KMS-11 (cell line): Measurements from ENCODE around the gene ROCK1.
A peak's percentile ranks its signal among the peaks of the same experiment; 100 is the strongest.

Experiments
- H2AFZ ChIP-seq: fragments of 200-600 bp; sonication (generic); 2 replicates; pipeline ENCODE4 v1.6.1; 2016; ENCODE audit warnings: antibody characterized with exemption, mixed run types, low read depth
- H3K27ac ChIP-seq: fragments of 200-600 bp; sonication (generic); 2 replicates; pipeline ENCODE4 v1.6.1; 2016; ENCODE audit warnings: mild to moderate bottlenecking, mixed run types
- H3K27me3 ChIP-seq: fragments of 200-600 bp; sonication (generic); 2 replicates; pipeline ENCODE4 v1.6.1; 2017; ENCODE audit warnings: mild to moderate bottlenecking, low read depth, mixed run types, moderate library complexity; ENCODE audit not compliant: insufficient read depth
- H3K36me3 ChIP-seq: fragments of 200-600 bp; sonication (generic); 2 replicates; pipeline ENCODE4 v1.6.1; 2017; ENCODE audit warnings: mild to moderate bottlenecking, mixed run types; ENCODE audit not compliant: insufficient read depth
- H3K4me1 ChIP-seq: fragments of 200-600 bp; sonication (generic); 2 replicates; pipeline ENCODE4 v1.6.1; 2016; ENCODE audit warnings: mild to moderate bottlenecking, low read depth, mixed run types; ENCODE audit not compliant: poor library complexity, severe bottlenecking
- H3K4me2 ChIP-seq: fragments of 200-600 bp; sonication (generic); 2 replicates; pipeline ENCODE4 v1.7.0; 2016; ENCODE audit warnings: mild to moderate bottlenecking, mixed run types
- H3K4me3 ChIP-seq: fragments of 200-600 bp; sonication (generic); IDR thresholded peaks from 2 replicates; pipeline ENCODE4 v1.6.1; 2017; ENCODE audit warnings: low read depth, low read length, mixed read lengths; ENCODE audit not compliant: insufficient read depth
- H3K79me2 ChIP-seq: fragments of 200-600 bp; sonication (generic); 2 replicates; pipeline ENCODE4 v1.6.1; 2016; ENCODE audit warnings: low read depth, mixed run types; ENCODE audit not compliant: insufficient read depth
- H3K9ac ChIP-seq: fragments of 200-600 bp; sonication (generic); 2 replicates; pipeline ENCODE4 v1.6.1; 2016; ENCODE audit warnings: mild to moderate bottlenecking, mixed run types
- H4K20me1 ChIP-seq: fragments of 200-600 bp; sonication (generic); 2 replicates; pipeline ENCODE4 v1.6.1; 2016; ENCODE audit warnings: mild to moderate bottlenecking, mixed run types; ENCODE audit not compliant: insufficient read depth
- CTCF ChIP-seq: fragments of 200-600 bp; sonication (generic); conservative IDR thresholded peaks from 2 replicates; pipeline ENCODE4 v1.6.1; 2017; ENCODE audit warnings: low read depth, mild to moderate bottlenecking, antibody characterized with exemption, low read length, moderate library complexity, mixed read lengths

The ROCK1 gene

GRCh38 chr18:21110713-21111345 lies 784 bp downstream of the ROCK1 start:
- Histone ChIP-seq H4K20me1 (peaks cover 16% of the 10 kb centered on the region), H2AFZ (peak overlapping the region; percentile 86)
- no peak for TF ChIP-seq CTCF

GRCh38 chr18:21109936-21110712 lies 1.5 kb downstream of the ROCK1 start:
- Histone ChIP-seq H3K27me3 (no peaks in the 10 kb centered on the region), H3K79me2 (peaks cover 57% of the 10 kb centered on the region), H3K4me2 (peak overlapping the region; percentile 55), H4K20me1 (peaks cover 16% of the 10 kb centered on the region), H2AFZ (peak overlapping the region; percentile 86; the same call in 1 of the 2 replicates), H3K4me1 (peaks cover 34% of the 10 kb centered on the region), H3K27ac (peak overlapping the region; percentile 87), H3K36me3 (no peaks in the 10 kb centered on the region), H3K9ac (peak overlapping the region; percentile 82; the same call in 1 of the 2 replicates), H3K4me3 (no peak overlapping the region)
- no peak for TF ChIP-seq CTCF

More at GRCh38 chr18:21110713-21111345, 784 bp downstream of the ROCK1 start:
- H3K27me3 ChIP-seq, result no peaks in the 10 kb centered on the region
- H3K27ac ChIP-seq, result peak overlapping the region; percentile 87
- no peaks in the 10 kb centered on the region for H3K36me3 ChIP-seq
- H3K4me3 ChIP-seq, result no peak overlapping the region
- H3K4me1 ChIP-seq, result peaks cover 34% of the 10 kb centered on the region
- H3K79me2 ChIP-seq, result peaks cover 50% of the 10 kb centered on the region
- H3K4me2 ChIP-seq, result peak overlapping the region; percentile 55
- peak overlapping the region; percentile 82 for H3K9ac ChIP-seq

GRCh38 chr18:21105936-21106335 lies 5.7 kb downstream of the ROCK1 start:
- H3K4me1 ChIP-seq, result peaks cover 27% of the 10 kb centered on the region
- no peak overlapping the region for H2AFZ ChIP-seq
- no peak for TF ChIP-seq CTCF
- no peak overlapping the region for H3K9ac ChIP-seq
- no peaks in the 10 kb centered on the region for H3K36me3 ChIP-seq
- peaks cover 16% of the 10 kb centered on the region for H4K20me1 ChIP-seq
- H3K79me2 ChIP-seq, result peaks cover 97% of the 10 kb centered on the region
- H3K27me3 ChIP-seq, result no peaks in the 10 kb centered on the region
- H3K4me2 ChIP-seq, result no peak overlapping the region
- H3K27ac ChIP-seq, result no peak overlapping the region
- H3K4me3 ChIP-seq, result no peak overlapping the region

- TF ChIP-seq CTCF, result no peak
- no peak overlapping the region for H3K4me2 ChIP-seq
- H2AFZ ChIP-seq, result no peak overlapping the region
- H4K20me1 ChIP-seq, result no peaks in the 10 kb centered on the region; the same call in 1 of the 2 replicates
- H3K79me2 ChIP-seq, result peaks cover 91% of the 10 kb centered on the region
- no peak overlapping the region for H3K27ac ChIP-seq
- H3K4me3 ChIP-seq, result no peak overlapping the region
- peaks cover 3% of the 10 kb centered on the region for H3K4me1 ChIP-seq
- H3K36me3 ChIP-seq, result no peaks in the 10 kb centered on the region
- H3K9ac ChIP-seq, result no peak overlapping the region
- no peaks in the 10 kb centered on the region for H3K27me3 ChIP-seq
Measured at GRCh38 chr18:21101172-21101571, 10.4 kb downstream of the ROCK1 start.
